Panc1 (cell line): ENCODE results near the gene DDX1. TPM values are rescaled to one million over a fixed set of nuclear protein-coding genes. Genes with fewer than 3 reads are reported as not detected.

Experiments
- ATAC-seq: fragments of 200-7000 bp; cut with Tn5 transposase; 2 replicates; pipeline ENCODE4 v1.9.1; 2020; ENCODE audit warnings: mild to moderate bottlenecking, moderate library complexity
- BruUV-seq: library from RNA; stranded (reverse); fragments of 400-500 nt; replicated peaks from 2 replicates; lab custom pipeline; 2021; lab: Mats Ljungman, UMichigan
- CTCF ChIA-PET: fragments of 300-600 bp; sonication (Branson Sonifier 250); formaldehyde crosslinking; loops from one replicate; lab custom pipeline; 2022; ENCODE audit warnings: antibody characterized with exemption; lab: Charles Lee
- POLR2A ChIA-PET: fragments of 300-600 bp; sonication (Branson Sonifier 250); formaldehyde crosslinking; loops from one replicate; lab custom pipeline; 2022; ENCODE audit warnings: antibody characterized with exemption; lab: Charles Lee
- DNase-seq: peaks from one replicate; pipeline ENCODE4 v3.0.0-alpha.2; 2010; ENCODE audit warnings: low read depth, low spot score
- H3K27ac ChIP-seq: 2 replicates; pipeline ENCODE4 v1.5.1; 2011; ENCODE audit warnings: mild to moderate bottlenecking, low read length, inconsistent platforms
- H3K27me3 ChIP-seq: fragments of 200-500 bp; sonication (Bioruptor generic); 2 replicates; pipeline ENCODE4 v1.6.0; 2014; ENCODE audit warnings: low read length, inconsistent platforms; ENCODE audit not compliant: control insufficient read depth, insufficient read depth
- H3K36me3 ChIP-seq: fragments of 200-500 bp; sonication (Bioruptor generic); 2 replicates; pipeline ENCODE4 v1.5.1; 2014; ENCODE audit warnings: inconsistent platforms, mild to moderate bottlenecking, low read length, moderate library complexity; ENCODE audit not compliant: control insufficient read depth, insufficient read depth
- H3K4me1 ChIP-seq: 2 replicates; pipeline ENCODE4 v1.5.1; 2011; ENCODE audit warnings: inconsistent platforms, mild to moderate bottlenecking, low read length, moderate library complexity; ENCODE audit not compliant: control insufficient read depth, insufficient read depth
- H3K4me3 ChIP-seq, 2 experiments: 2 replicates each; pipeline ENCODE4 v1.5.1; 2011 to 2012; ENCODE audit warnings: low read depth in 2 of 2, low read length in 2 of 2, mild to moderate bottlenecking in 2 of 2, inconsistent platforms in 1 of 2, moderate library complexity in 1 of 2
- H3K9me3 ChIP-seq: fragments of 200-500 bp; sonication (Bioruptor generic); 2 replicates; pipeline ENCODE4 v1.5.1; 2014; ENCODE audit warnings: low read depth, mild to moderate bottlenecking, inconsistent platforms, low read length, moderate library complexity; ENCODE audit not compliant: control insufficient read depth, insufficient read depth
- CTCF ChIP-seq: fragments of 450-650 bp; IDR thresholded peaks from 2 replicates; pipeline ENCODE4 v1.5.1; 2017; ENCODE audit warnings: mild to moderate bottlenecking
- POLR2AphosphoS5 ChIP-seq: IDR thresholded peaks from 2 replicates; pipeline ENCODE4 v1.6.1; 2012; ENCODE audit warnings: mild to moderate bottlenecking, low read depth, low read length, moderate library complexity
- REST ChIP-seq, 2 experiments: IDR thresholded peaks; 2 replicates each; pipeline ENCODE4 v1.6.1; 2011 to 2012; ENCODE audit warnings: low read depth in 2 of 2, control low read depth in 1 of 2, low read length in 1 of 2, mild to moderate bottlenecking in 1 of 2, moderate library complexity in 1 of 2; ENCODE audit not compliant: insufficient read depth in 1 of 2
- SIN3A ChIP-seq: IDR thresholded peaks from 2 replicates; pipeline ENCODE4 v1.6.1; 2012; ENCODE audit warnings: low read depth, mild to moderate bottlenecking, low read length, moderate library complexity, borderline replicate concordance; ENCODE audit not compliant: insufficient read depth
- TCF7L2 ChIP-seq: IDR thresholded peaks from 2 replicates; pipeline ENCODE4 v1.6.1; 2011; ENCODE audit warnings: mild to moderate bottlenecking, low read depth, low read length, inconsistent platforms
- in situ Hi-C: cut with HindIII; loops from 2 replicates; pipeline ENCODE4 v1.10.0; 2016; ENCODE audit warnings: low sequenced_read_pairs, low pct_unique_long_range_greater_than_20kb
- intact Hi-C: fragments of 100-400 bp; cut with micrococcal nuclease; formaldehyde crosslinking; loops from one replicate; pipeline ENCODE4 v1.10.0; 2022; ENCODE audit not compliant: unreplicated experiment
- total RNA-seq: library from RNA; stranded (reverse); gene quantifications from one replicate; pipeline ENCODE4 v1.2.1, GENCODE V29; 2021; ENCODE audit not compliant: unreplicated experiment

The DDX1 gene
- total RNA-seq, 1 experiment from 2014 or later: 102 TPM

GRCh38 chr2:15677141-15677843 lies 85.6 kb downstream of the DDX1 start:
- ChIA-PET POLR2A (no interaction called here), CTCF (no interaction called here)
- Histone ChIP-seq H3K36me3 (no peaks in the 10 kb centered on the region), H3K4me1 (no peaks in the 10 kb centered on the region), H3K9me3 (no peaks in the 10 kb centered on the region), H3K27ac (no peak overlapping the region), H3K4me3 (no peak overlapping the region), H3K27me3 (no peaks in the 10 kb centered on the region)
- ATAC-seq (no peak), DNase-seq (no peak)
- BruUV-seq: no TSS peak
- intact Hi-C loops: no loop called here
- in situ Hi-C loops: no loop called here
- TF ChIP-seq REST (IDR thresholded peaks at IDR 0.05; ENCODE audit: insufficient read depth in 1 of 2, low read depth in 2 of 2, low read length in 1 of 2) (no peak), SIN3A (no peak), POLR2AphosphoS5 (no peak), TCF7L2 (no peak), CTCF (no peak)

GRCh38 chr2:15678346-15678745 lies 86.7 kb downstream of the DDX1 start:
- Histone ChIP-seq H3K9me3 (no peaks in the 10 kb centered on the region), H3K27me3 (no peaks in the 10 kb centered on the region), H3K4me1 (no peaks in the 10 kb centered on the region), H3K4me3 (no peak overlapping the region), H3K36me3 (no peaks in the 10 kb centered on the region), H3K27ac (no peak overlapping the region)
- DNase-seq (no peak), ATAC-seq (no peak)
- no TSS peak for BruUV-seq
- in situ Hi-C loops: no loop called here
- no peak for TF ChIP-seq CTCF
- TF ChIP-seq REST (IDR thresholded peaks at IDR 0.05; ENCODE audit: insufficient read depth in 1 of 2, low read depth in 2 of 2, low read length in 1 of 2): no peak
- no peak for TF ChIP-seq TCF7L2
- TF ChIP-seq SIN3A: no peak
- TF ChIP-seq POLR2AphosphoS5: no peak
- ChIA-PET POLR2A (no interaction called here), CTCF (no interaction called here)
- intact Hi-C loops: no loop called here
